GM18517 (cell line): ENCODE measurements around the gene ANKRD34A.
A peak's percentile ranks its signal among the peaks of the same experiment; 100 is the strongest.

Experiments
- ATAC-seq: cut with Tn5 transposase; IDR thresholded peaks from one replicate; pipeline ENCODE4 v1.9.1; 2021; ENCODE audit warnings: mild to moderate bottlenecking, moderate library complexity; ENCODE audit not compliant: unreplicated experiment

Gene ANKRD34A

DNA sequence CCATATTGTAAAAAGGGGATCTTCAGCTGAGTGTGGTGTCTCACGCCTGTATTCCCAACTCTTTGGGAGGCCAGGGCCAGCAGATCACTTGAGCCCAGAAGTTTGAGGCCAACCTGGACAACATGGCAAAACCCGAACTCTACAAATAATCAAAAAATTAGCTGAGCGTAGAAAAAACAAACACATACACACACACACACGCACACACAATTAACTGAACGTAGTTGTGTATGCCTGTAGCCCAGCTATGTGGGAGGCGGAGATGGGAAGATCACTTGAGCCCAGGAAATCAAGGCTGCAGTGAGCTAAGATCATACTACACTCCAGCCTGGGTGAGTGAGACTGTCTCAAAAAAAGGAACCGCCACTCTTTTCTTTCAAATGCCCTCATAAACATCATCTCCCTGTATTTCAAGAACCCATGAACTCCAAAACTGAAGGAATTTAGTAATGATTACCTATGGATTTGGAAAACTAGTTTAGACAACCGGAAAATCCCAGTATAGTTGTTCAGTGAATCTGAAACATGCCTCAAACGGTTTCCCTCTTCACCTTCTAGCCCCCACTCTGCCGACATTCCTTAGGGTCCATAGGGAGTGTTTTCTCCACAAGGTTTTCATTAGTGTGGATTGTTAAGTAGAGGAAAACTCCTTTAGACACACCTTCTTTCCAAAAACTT, 27.5 kb upstream of the ANKRD34A start:
- no peak for ATAC-seq

DNA sequence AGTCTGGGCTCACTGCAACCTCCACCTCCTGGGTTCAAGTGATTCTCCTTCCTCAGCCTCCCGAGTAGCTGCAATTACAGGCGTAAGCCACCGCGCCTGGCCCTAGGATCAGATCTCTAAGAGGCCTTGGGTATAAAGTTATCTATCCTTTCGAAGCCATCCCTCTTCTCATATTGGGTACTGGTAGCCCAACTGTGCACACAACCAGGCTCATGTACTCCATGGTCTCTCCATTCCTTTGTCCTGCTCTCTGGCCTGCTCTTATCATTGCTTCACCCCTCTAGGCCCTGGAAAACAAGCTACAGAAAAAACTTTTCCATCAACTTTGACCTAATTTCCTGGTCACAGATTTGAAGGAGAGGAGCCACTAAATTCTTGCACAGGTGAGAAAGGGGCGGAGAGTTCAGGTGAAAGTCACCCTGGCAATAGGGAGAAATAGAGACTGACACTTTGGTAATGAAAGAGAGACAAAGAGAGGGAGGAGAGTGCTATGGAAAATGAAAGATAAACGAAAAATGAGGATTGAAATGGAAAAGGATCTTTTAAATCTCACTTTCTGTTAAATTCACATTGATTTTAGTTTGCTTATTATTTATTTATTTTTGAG, 26.0 kb upstream of the ANKRD34A start:
- no peak for ATAC-seq

DNA sequence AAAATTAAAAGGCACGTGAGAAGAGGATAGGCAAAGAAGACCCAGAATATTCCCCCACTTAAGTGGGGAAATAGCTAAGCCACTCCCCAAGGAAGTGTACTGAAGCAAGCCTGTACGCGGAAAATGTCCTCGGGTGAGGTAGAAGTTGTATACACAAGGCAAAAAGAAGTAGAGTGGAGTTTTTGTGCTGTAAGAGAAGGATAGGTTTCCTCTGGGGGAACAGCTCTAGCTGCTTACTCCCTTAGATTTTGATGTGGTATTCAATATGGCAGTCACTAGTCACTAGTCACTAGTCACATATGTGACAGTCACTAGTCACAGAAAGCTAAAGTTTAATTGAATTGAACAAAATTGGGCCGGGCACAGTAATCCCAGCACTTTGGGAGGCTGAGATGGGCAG, 24.4 kb upstream of the ANKRD34A start:
- no peak for ATAC-seq

GRCh38 chr1:145987926-145988325, 23.6 kb upstream of the ANKRD34A start:
- no peak for ATAC-seq

DNA sequence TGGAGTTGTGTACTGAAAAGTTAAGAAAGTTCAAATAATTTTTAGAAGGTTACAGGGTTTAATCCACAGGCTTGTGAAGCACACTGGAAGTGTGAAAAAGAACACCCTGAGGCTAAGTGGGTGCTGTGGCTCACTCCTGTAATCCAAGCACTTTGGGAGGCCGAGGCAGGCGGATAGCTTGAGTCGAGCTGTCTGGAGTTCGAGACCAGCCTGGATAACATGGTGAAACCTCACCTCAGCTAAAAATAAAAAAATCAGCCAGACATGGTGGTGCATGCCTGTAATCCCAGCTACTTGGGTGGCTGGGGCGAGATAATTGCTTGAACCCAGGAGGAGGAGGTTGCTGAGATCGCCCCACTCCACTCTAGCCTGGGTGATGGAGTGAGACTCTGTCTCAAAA, 22.2 kb upstream of the ANKRD34A start:
- ATAC-seq, result no peak

- no peak for ATAC-seq
Observed at GRCh38 chr1:145985502-145986439, 21.4 kb upstream of the ANKRD34A start.

GRCh38 chr1:145985129-145985501, 20.7 kb upstream of the ANKRD34A start:
- ATAC-seq, result no peak

DNA sequence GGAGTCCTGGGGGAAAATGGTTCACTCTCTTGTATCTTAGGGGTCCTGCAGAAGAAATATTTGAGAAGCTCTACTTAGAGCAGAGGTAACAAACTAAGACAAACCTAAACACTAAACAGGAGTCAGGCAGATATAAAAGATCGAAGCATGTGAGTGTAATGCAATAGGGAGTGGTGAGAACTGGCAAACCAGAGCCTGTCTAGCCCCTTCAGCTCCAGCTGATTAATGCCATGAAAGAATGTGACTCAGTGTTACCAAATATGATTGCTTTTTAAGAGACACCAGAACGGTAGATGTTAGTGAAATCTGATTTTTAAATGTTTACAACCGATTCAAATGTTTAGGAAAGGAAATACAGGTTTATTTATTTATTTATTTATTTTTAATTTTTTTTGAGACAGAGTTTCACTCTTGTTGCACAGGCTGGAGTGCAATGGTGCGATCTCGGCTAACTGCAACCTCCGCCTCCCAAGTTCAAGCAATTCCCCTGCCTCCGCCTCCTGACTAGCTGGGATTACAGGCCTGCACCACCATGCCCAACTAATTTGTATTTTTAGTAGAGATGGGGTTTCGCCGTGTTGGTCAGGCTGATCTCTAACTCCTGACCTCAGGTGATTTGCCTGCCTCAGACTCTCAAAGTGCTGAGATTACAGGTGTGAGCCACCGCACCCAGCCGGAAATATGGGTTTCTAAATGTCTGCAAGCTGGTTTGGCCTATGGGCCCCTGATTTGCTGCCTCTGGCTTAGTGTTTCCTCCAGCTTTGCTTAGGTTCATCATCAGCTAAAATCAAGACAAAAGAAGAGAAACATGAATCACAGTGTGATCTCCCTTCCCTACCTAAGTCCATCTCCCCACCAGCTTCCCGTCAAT, 19.8 kb upstream of the ANKRD34A start:
- no peak for ATAC-seq

DNA sequence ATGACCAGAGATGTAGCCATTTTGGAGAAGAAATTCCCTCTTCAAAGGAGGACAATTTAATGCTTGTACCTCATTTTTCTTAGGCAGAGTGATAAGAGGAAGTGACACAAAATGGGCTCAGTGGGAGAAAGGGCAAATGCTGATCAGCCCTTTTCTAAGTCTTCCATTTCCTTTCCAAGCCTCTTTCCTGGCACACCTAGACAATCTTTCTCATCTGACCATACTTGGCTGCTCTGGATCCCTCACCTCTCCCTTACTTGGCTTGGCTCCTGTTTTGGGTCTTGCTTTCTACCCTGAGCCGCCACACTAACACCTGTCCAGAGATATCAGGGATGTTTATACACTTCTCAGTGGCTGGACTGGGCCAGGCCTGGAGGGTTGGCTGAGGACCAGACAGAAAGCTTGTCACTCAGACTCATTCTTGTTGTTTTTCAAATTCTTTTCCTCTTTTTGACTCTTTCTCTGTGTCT, 18.9 kb upstream of the ANKRD34A start:
- no peak for ATAC-seq

DNA sequence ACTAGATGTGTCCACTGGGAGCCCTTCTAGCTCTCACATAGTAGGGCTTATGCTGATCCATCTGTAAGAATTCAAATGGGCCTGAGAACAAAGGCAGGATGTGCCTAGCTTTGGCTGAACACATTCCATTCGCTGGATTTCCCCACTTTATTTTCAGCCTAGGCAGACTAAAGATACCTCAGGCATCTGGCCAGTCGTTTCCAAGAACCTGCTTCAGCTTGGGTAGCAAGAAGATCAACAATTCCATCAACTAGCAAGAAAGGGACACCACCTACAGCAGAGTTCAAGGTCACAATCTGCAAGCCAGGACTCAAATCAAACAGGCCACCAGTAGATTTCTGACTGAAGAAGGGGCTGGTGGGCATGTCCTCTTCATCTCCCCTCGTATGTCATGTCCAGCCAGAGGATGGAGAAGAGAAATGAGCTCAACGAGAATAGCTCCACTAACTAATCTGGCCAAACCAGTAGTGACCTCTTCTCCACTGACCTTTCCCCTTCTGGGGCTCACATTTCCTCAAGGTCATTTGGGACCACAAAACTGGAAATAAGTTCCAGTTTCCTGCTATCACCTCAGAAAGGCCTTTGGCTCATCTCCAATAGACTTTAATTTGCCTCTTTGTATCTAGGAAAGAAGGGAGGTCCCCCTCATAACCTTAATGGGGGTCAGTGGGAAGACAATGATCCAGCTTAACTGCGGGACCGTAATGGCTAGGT, 17.8 kb upstream of the ANKRD34A start:
- no peak for ATAC-seq

- ATAC-seq, result peak; percentile 0
Observed at GRCh38 chr1:145980457-145980994, 16.2 kb upstream of the ANKRD34A start.

DNA sequence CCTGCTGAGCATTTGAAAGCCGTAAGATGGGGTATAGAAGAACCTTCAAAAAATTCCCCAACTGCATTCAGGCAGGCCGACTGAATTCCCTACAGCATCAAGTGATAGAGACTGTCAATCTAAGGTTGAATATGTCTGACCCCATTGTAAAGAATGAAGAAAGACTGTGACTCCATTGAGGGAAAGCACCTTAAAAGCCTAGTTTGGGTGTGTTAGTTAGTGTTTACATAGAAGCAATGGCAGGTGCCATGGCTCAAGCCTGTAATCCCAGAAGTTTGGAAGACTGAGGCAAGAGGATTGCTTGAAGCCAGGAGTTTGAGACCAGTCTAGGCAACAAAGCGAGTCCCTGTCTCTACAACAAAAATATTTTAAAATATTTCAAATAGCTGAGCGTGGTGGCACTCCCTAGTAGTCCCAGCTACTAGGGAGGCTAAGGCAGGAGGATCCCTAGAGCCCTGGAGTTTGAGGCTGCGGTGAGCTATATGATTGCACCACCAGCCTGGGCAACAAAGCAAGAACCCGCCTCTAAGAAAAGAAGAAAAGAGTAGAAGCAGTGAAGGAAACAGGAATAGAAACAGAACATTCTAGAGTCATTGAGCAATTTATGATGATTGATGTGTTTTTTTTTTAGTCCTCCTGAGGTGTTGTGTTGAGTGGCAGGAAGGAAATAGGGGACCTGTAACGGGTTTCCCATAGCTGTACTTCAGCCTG, 15.5 kb upstream of the ANKRD34A start:
- peak; percentile 20 for ATAC-seq

GRCh38 chr1:145978854-145979745, 14.7 kb upstream of the ANKRD34A start:
- peak; percentile 80 for ATAC-seq

GRCh38 chr1:145978471-145978853, 14.1 kb upstream of the ANKRD34A start:
- no peak for ATAC-seq

GRCh38 chr1:145977486-145978470, 13.4 kb upstream of the ANKRD34A start:
- ATAC-seq, result no peak

DNA sequence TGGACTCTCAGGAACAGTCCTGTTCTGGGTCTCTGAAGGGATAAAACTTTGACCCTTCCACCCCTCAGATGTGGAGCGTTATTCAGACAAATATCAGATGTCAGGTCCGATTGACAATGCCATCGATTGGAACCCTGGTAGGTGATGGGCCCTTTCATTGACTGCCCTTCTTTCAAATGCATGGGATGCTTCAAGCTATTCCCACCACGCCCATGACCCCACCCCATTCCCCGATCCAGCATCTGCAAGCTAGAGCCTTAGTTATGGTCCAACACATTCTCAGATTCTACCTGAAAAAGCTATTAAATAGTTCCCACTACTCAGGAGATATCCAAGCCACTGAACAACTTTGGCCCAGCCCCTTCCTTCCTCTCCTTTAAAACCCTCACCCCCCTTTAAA, 12.6 kb upstream of the ANKRD34A start:
- no peak for ATAC-seq

GRCh38 chr1:145975216-145975615, 10.8 kb upstream of the ANKRD34A start:
- ATAC-seq, result no peak
